Activated T-cell treated with anti-CD3 and anti-CD28 coated beads, Interleukin-2, amount 50 U/mL, for 24 hours (primary cell): ENCODE measurements around the gene LPIN3.

Source experiments
- DNase-seq: peaks from one replicate; pipeline ENCODE4 v3.0.0-alpha.2; 2020
- H3K27ac Mint-ChIP-seq: 2 replicates; pipeline ENCODE4 v1.8.0; 2020; ENCODE audit warnings: mild to moderate bottlenecking, mixed read lengths
- H3K27me3 Mint-ChIP-seq: 2 replicates; pipeline ENCODE4 v1.8.0; 2020; ENCODE audit warnings: mixed read lengths
- H3K36me3 Mint-ChIP-seq: 2 replicates; pipeline ENCODE4 v1.8.0; 2020; ENCODE audit warnings: low read depth, mixed read lengths
- H3K4me1 Mint-ChIP-seq: 2 replicates; pipeline ENCODE4 v1.8.0; 2020; ENCODE audit warnings: low read depth, mixed read lengths
- H3K4me3 Mint-ChIP-seq: 2 replicates; pipeline ENCODE4 v1.8.0; 2020; ENCODE audit warnings: mild to moderate bottlenecking, moderate library complexity, mixed read lengths
- H3K9me3 Mint-ChIP-seq: 2 replicates; pipeline ENCODE4 v1.8.0; 2020; ENCODE audit warnings: mixed read lengths

Gene LPIN3

DNA sequence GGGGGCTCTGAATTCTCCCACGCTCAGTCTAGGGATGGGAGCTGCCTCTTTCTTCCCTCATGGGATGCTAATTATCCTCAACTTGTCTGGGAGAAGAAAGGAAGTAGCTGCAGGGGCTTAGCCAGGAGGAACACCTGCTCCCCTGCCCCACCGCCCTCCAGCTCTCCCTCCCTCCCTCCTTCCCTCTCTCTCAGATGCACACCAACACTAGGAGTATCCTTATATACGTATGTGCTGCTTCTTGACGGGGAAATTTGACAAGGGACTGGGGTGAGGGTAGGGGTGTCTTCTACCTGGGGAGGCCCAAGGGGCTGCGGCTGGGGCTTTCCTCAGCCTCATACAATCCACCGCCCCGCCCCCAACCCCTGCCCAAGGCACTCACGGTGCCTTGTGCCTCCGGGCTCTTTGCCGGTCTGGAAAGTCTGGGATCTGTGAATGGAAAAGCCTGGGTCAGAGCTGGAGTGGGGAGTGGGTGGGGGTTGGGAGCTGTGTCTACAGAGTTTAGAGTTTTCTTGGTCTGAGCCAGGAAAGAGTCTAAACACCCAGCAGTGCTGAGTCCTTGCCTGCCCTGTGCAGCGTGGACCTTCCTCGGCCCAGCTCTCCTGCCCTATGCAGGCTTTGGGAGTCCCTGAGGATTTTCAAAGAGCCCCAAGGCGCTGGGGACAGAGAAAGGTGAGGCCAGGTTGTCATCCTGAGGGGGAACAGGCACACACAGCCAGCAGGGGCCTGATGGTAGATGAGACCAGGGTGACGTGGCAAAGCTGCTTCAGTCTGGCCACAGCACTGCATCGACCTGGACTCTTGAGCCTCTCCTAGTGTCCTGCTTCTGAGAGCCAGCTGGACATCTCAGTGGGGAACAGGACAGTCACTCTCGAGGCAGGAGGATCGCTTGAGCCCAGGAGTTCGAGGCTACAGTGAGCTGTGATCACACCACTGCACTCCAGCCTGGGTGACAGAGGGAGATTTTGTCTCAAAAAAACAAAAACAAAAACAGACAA, 55.3 kb downstream of the LPIN3 start:
- no peak for DNase-seq
- no peaks in the 10 kb centered on the region for H3K4me1 Mint-ChIP-seq
- no peak overlapping the region for H3K4me3 Mint-ChIP-seq
- H3K9me3 Mint-ChIP-seq: no peaks in the 10 kb centered on the region
- H3K27ac Mint-ChIP-seq: no peak overlapping the region
- H3K27me3 Mint-ChIP-seq: no peaks in the 10 kb centered on the region
- H3K36me3 Mint-ChIP-seq: no peaks in the 10 kb centered on the region

DNA sequence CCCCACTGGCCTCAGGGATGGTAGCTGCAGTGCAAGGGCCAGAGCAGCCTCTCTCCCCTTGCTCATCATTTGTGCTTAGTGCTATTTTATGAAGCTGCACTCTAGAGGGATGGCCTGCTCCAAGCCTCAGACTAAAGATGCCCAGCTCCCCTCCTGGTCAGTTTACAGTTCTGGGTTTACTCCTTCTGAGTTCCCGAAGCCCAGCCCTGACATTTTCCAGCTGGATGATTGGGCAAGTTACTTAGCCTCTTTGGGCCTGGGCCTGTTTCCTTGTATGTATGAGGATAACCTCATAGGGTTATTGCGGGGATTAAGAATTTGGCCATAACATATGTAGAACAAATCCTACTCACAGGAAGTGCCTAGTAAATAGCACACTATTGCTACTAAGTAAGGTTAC, 57.8 kb downstream of the LPIN3 start:
- Mint-ChIP-seq H3K4me1 (no peaks in the 10 kb centered on the region), H3K36me3 (peaks cover 11% of the 10 kb centered on the region), H3K9me3 (no peaks in the 10 kb centered on the region), H3K27ac (no peak overlapping the region), H3K27me3 (no peaks in the 10 kb centered on the region), H3K4me3 (no peak overlapping the region)
- DNase-seq: no peak

DNA sequence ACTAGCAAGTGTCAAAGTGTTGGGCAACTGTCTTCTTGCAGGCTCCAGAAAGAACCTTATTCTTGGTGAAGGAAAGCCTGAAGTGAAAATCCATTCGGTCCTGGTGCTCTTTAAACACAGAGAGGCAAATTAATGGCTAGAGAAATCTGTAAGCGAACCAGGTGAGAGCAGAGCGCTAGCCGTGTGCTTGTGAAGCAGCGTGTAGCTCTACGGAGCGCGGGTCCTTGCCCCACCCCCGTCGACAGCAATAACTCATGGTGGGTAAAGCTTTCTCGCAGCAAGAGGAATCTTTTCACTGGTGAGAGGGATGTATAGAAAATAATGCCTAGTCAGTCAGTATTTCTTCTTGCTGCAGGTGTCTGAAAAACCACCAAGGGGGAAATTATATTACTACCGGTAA, 63.0 kb downstream of the LPIN3 start:
- no peak for DNase-seq
- Mint-ChIP-seq H3K27me3 (no peaks in the 10 kb centered on the region), H3K27ac (no peak overlapping the region), H3K4me3 (no peak overlapping the region), H3K4me1 (peaks cover 10% of the 10 kb centered on the region), H3K9me3 (no peaks in the 10 kb centered on the region), H3K36me3 (peaks cover 53% of the 10 kb centered on the region)

DNA sequence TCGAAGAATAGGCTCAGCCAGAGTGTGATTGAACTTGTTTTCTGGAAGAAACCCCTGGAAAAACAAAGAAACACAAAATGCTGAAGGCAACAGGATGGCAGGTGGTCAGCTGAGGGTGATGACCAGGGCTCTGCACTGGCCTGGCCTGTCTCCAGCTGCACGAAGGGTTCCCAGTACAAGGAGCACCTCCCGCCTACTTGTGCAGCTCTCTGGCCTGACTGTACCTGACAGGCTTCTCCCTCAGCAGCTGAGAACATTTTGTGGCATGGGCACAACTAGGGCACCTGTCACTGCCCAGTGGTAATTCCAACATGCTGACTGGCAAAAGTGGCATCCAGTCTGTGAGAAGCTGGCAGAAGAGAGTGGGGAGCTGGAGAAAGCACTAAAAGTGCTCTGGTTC, 64.8 kb downstream of the LPIN3 start:
- no peaks in the 10 kb centered on the region for H3K27me3 Mint-ChIP-seq
- H3K36me3 Mint-ChIP-seq: peaks cover 67% of the 10 kb centered on the region
- no peaks in the 10 kb centered on the region for H3K9me3 Mint-ChIP-seq
- no peak for DNase-seq
- H3K4me1 Mint-ChIP-seq: peaks cover 19% of the 10 kb centered on the region
- H3K4me3 Mint-ChIP-seq: no peak overlapping the region
- no peak overlapping the region for H3K27ac Mint-ChIP-seq

DNA sequence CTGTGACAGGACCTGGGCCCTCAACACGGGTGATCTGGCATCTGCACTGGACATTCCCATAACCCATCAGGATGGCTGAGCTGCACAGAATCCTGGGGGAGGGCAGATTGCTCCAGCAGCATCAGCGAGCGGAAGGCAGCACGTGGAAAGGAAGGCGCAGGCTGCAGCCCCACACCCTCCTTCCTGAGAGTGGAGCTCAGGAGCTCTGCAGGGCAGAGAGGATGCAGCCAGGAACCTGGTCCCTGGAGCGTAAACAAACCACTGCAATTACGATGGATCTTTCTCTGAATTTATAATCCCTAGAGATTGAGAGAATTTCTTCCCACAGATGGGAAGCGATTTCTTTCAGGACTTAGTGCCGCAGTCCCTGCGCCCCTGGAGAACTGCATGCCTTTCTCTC, 65.7 kb downstream of the LPIN3 start:
- Mint-ChIP-seq H3K9me3 (no peaks in the 10 kb centered on the region), H3K27ac (no peak overlapping the region), H3K27me3 (no peaks in the 10 kb centered on the region), H3K4me3 (no peak overlapping the region), H3K4me1 (peaks cover 19% of the 10 kb centered on the region), H3K36me3 (peaks cover 77% of the 10 kb centered on the region)
- no peak for DNase-seq

DNA sequence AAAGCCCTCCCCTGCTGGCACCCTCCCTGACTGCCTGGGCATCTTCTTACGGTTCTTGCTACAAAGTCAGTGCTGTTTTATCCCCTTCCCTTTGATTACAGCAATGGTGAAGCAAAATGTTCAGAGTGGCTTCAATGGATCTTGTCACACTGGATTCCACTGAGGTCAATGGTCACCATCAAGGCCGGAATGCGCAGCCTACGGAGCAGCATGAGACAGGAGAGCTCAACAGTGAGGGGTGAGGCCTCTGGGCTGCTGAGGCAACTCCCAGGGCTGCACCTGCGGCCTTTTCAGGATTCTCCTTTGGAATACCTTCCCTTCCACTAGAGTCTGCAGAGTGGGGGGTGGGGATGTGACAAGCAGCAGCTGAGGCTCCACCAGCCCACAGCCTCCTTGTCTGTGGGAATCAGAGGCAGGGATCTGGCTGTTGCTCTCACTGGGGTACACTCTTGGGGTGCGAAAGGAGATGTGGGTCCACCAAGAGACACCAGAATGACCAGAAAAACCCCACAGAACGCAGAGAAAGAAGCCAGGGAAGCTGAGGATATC, 66.3 kb downstream of the LPIN3 start:
- no peaks in the 10 kb centered on the region for H3K27me3 Mint-ChIP-seq
- H3K27ac Mint-ChIP-seq: no peak overlapping the region
- peaks cover 20% of the 10 kb centered on the region for H3K4me1 Mint-ChIP-seq
- H3K36me3 Mint-ChIP-seq: peaks cover 80% of the 10 kb centered on the region
- no peak for DNase-seq
- no peak overlapping the region for H3K4me3 Mint-ChIP-seq
- H3K9me3 Mint-ChIP-seq: no peaks in the 10 kb centered on the region

DNA sequence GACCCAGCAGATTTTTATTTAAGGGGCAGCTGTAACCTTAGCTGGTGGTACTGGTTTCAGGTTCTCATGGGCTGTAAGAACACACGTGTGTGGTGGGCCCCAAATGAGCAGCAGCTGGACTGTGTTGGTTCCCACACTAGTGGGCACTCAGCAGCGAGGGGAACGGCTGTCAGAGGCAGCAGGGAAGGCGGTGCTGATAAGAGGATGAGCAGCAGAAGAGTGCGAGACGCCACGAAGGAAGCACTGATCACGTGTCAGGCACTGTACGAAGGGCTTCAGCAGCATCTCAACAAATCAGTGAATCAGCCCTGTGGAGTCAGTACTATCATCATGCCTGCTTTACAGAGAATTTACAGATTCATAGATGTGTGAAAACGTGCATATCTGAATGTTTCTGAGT, 67.0 kb downstream of the LPIN3 start:
- H3K36me3 Mint-ChIP-seq: peaks cover 80% of the 10 kb centered on the region
- no peak overlapping the region for H3K4me3 Mint-ChIP-seq
- peaks cover 20% of the 10 kb centered on the region for H3K4me1 Mint-ChIP-seq
- no peaks in the 10 kb centered on the region for H3K9me3 Mint-ChIP-seq
- no peak for DNase-seq
- no peaks in the 10 kb centered on the region for H3K27me3 Mint-ChIP-seq
- H3K27ac Mint-ChIP-seq: no peak overlapping the region

DNA sequence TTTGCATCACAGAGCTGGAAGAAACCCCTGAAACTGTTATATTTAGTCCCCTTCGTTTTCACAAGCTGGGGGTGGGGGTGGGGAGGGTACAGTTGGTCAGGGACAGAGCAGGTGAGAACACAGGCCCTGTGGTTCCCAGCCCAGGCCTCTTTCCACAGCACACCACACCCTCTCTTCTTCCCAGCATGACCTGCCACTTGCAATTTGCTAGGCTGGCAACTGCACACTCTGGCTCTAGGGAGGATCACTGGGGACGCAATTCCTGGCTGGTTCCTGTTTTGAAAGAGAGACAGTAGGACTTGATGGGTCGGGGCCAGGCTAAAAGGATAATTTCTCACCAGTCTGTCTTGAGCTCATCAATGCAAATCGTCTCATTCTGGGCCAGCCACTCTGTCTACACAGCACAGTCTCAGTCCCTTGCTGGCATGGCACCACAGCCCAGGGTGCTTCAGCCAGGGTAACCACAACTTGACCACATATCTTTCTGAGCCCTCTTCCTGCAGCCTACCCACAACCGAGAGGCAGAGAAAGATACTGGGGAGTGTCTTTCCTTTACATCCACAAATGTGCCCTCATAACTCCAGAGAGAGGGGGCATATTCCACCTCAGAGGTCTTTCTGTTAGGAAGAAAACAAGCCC, 67.7 kb downstream of the LPIN3 start:
- Mint-ChIP-seq H3K36me3 (peaks cover 82% of the 10 kb centered on the region), H3K27ac (peak overlapping the region; percentile 44)

DNA sequence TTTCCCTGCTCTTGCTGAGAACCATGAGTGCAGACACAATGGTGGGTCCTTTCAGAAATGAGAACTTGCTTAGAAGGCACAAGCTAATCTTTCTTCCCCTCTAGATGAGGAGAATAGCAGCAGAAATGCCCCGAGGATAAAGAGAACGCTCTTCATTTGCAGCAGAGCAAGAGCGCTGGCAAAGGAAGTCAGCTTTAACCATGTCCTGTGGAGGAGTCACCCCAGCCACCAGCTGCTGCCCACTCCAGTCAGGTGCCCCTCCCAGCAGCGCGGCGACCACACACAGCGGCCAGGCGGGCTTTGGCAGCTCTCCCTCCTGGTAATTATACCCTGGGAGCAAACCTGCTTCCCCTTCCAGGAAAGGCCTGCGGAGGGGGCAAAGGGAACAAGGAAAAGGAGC, 68.4 kb downstream of the LPIN3 start:
- H3K27me3 Mint-ChIP-seq: no peaks in the 10 kb centered on the region
- peaks cover 86% of the 10 kb centered on the region for H3K36me3 Mint-ChIP-seq
- no peak overlapping the region for H3K4me3 Mint-ChIP-seq
- peak overlapping the region; percentile 44 for H3K27ac Mint-ChIP-seq
- no peaks in the 10 kb centered on the region for H3K9me3 Mint-ChIP-seq
- DNase-seq: no peak
- H3K4me1 Mint-ChIP-seq: peaks cover 20% of the 10 kb centered on the region

More for the DNA sequence above, 67.7 kb downstream of the LPIN3 start:
- Mint-ChIP-seq H3K4me1 (peaks cover 20% of the 10 kb centered on the region), H3K9me3 (no peaks in the 10 kb centered on the region), H3K4me3 (no peak overlapping the region), H3K27me3 (no peaks in the 10 kb centered on the region)
- DNase-seq: no peak
